Stomach (tissue), 4 donors: Measurements from ENCODE around the gene ZNF74.

Experiments
- CTCF ChIP-seq, 7 experiments: fragments of 450-650 bp in 4 of 7; fragments of 200-600 bp in 3 of 7; sonication (generic) in 3 of 7; IDR thresholded peaks; one replicate each; pipeline ENCODE4 v1.5.1; 2016 to 2019; ENCODE audit warnings: antibody characterized with exemption in 7 of 7, control low read depth in 2 of 7, mild to moderate bottlenecking in 1 of 7
- EP300 ChIP-seq: sonication (generic); formaldehyde crosslinking; IDR thresholded peaks from one replicate; pipeline ENCODE4 v1.6.1; 2017; ENCODE audit warnings: antibody characterized with exemption

- TF ChIP-seq CTCF (IDR thresholded peaks at IDR 0.05), result no peak
- no peak for TF ChIP-seq EP300
Observed at GRCh38 chr22:20438427-20438677, 44.4 kb downstream of the ZNF74 start.
